Fibroblast of pulmonary artery (primary cell): Measurements from ENCODE around the gene PROK2.

Source experiments
- DNase-seq: peaks from one replicate; pipeline ENCODE4 v3.0.0-alpha.2; 2010; ENCODE audit warnings: low read depth
- H3K4me3 ChIP-seq: replicated peaks from 2 replicates; pipeline ENCODE4 v1.5.1; 2011; ENCODE audit warnings: low read depth, mild to moderate bottlenecking, control low read depth, low read length, moderate library complexity
- TF ChIP-seq, protein P1 (sequence below): IDR thresholded peaks from 2 replicates; pipeline ENCODE4 v1.5.1; 2011; ENCODE audit warnings: mild to moderate bottlenecking, control low read depth, low read length, inconsistent platforms; ENCODE audit errors: missing control alignments

The PROK2 gene

DNA sequence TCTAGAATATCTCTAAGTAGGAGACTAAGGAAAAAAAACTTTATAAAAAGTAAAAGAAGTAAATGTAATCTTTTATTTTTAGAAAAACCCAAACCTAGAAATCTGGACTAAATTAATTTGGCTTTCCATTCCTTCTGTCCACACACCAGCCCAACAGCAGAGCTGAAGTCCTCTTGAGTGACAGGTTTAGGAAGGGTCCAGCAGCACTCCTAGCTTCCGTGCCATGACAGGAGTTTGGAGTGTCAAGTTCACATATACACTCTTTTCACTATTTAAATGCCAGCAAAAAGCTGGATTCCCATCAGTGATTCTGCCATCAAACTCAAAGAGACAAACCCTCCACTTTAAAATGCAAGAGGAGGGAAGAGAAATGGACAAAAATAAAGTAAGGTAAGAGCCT lies 13.1 kb downstream of the PROK2 start:
- TF ChIP-seq, protein P1, sequence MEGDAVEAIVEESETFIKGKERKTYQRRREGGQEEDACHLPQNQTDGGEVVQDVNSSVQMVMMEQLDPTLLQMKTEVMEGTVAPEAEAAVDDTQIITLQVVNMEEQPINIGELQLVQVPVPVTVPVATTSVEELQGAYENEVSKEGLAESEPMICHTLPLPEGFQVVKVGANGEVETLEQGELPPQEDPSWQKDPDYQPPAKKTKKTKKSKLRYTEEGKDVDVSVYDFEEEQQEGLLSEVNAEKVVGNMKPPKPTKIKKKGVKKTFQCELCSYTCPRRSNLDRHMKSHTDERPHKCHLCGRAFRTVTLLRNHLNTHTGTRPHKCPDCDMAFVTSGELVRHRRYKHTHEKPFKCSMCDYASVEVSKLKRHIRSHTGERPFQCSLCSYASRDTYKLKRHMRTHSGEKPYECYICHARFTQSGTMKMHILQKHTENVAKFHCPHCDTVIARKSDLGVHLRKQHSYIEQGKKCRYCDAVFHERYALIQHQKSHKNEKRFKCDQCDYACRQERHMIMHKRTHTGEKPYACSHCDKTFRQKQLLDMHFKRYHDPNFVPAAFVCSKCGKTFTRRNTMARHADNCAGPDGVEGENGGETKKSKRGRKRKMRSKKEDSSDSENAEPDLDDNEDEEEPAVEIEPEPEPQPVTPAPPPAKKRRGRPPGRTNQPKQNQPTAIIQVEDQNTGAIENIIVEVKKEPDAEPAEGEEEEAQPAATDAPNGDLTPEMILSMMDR = no peak
- DNase-seq = no peak
- no peak overlapping the region for H3K4me3 ChIP-seq

- DNase-seq = no peak
- TF ChIP-seq, protein P1 = no peak
- H3K4me3 ChIP-seq = no peak overlapping the region
Measured at GRCh38 chr3:71771126-71771525, 13.8 kb downstream of the PROK2 start.

GRCh38 chr3:71763426-71763825 lies 21.5 kb downstream of the PROK2 start:
- no peak overlapping the region for H3K4me3 ChIP-seq
- no peak for DNase-seq
- TF ChIP-seq, protein P1 = no peak

GRCh38 chr3:71760140-71760539 lies 24.8 kb downstream of the PROK2 start:
- DNase-seq = no peak
- no peak overlapping the region for H3K4me3 ChIP-seq
- TF ChIP-seq, protein P1 = no peak

- H3K4me3 ChIP-seq = no peak overlapping the region
- DNase-seq = no peak
- TF ChIP-seq, protein P1 = no peak
Measured at GRCh38 chr3:71759401-71759800, 25.5 kb downstream of the PROK2 start.

- TF ChIP-seq, protein P1 = no peak
- no peak for DNase-seq
- H3K4me3 ChIP-seq = no peak overlapping the region
Measured at GRCh38 chr3:71758091-71758490, 26.9 kb downstream of the PROK2 start.

DNA sequence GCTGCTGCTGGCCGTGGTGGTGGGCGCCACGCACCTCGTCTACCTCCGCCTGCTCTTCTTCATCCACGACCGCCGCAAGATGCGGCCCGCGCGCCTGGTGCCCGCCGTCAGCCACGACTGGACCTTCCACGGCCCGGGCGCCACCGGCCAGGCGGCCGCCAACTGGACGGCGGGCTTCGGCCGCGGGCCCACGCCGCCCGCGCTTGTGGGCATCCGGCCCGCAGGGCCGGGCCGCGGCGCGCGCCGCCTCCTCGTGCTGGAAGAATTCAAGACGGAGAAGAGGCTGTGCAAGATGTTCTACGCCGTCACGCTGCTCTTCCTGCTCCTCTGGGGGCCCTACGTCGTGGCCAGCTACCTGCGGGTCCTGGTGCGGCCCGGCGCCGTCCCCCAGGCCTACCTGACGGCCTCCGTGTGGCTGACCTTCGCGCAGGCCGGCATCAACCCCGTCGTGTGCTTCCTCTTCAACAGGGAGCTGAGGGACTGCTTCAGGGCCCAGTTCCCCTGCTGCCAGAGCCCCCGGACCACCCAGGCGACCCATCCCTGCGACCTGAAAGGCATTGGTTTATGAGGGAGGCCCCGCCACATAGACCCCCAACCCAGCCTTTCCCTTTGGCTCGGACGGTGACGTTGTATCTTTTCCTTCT lies 30.2 kb downstream of the PROK2 start:
- no peak overlapping the region for H3K4me3 ChIP-seq
- TF ChIP-seq, protein P1 = no peak
- no peak for DNase-seq
